Prostate gland (tissue), 2 donors: ENCODE results near the gene UBL4A. TPM values are rescaled to one million over a fixed set of nuclear protein-coding genes. Genes with fewer than 3 reads are reported as not detected.

Source experiments
- DNase-seq: peaks from one replicate; pipeline ENCODE4 v3.0.0-alpha.2; 2019; ENCODE audit warnings: low spot score
- H3K27ac ChIP-seq, 2 donors: fragments of 200-600 bp; sonication (generic); 2 replicates each; pipeline ENCODE4 v1.5.1; 2017 to 2019
- H3K27me3 ChIP-seq: fragments of 200-600 bp; sonication (generic); replicated peaks from 2 replicates; pipeline ENCODE4 v1.5.1; 2019; ENCODE audit not compliant: insufficient read depth
- H3K36me3 ChIP-seq, 2 donors: fragments of 200-600 bp; sonication (generic); 1 replicate in 1 of 2; 2 replicates in 1 of 2; pipeline versions ENCODE4 v1.5.1 to v1.8.1; 2017 to 2019
- H3K4me1 ChIP-seq: fragments of 200-600 bp; sonication (generic); replicated peaks from 2 replicates; pipeline ENCODE4 v1.5.1; 2019
- H3K4me3 ChIP-seq, 2 donors: fragments of 200-600 bp; sonication (generic); 2 replicates each; pipeline ENCODE4 v1.5.1; 2017 to 2019
- H3K9me3 ChIP-seq: fragments of 200-600 bp; sonication (generic); 2 replicates; pipeline ENCODE4 v1.5.1; 2017
- CTCF ChIP-seq, 4 experiments: fragments of 200-600 bp in 2 of 4; fragments of 450-650 bp in 2 of 4; sonication (generic) in 2 of 4; IDR thresholded peaks; 1 replicate in 3 of 4; 2 replicates in 1 of 4; pipeline ENCODE4 v1.5.1; 2016 to 2019; ENCODE audit warnings: antibody characterized with exemption in 4 of 4, mild to moderate bottlenecking in 2 of 4, moderate library complexity in 2 of 4
- POLR2A ChIP-seq: fragments of 450-650 bp; IDR thresholded peaks from one replicate; pipeline ENCODE4 v1.6.1; 2016; ENCODE audit warnings: antibody characterized with exemption, mild to moderate bottlenecking
- POLR2AphosphoS5 ChIP-seq: sonication (generic); formaldehyde crosslinking; IDR thresholded peaks from one replicate; pipeline ENCODE4 v1.6.1; 2017; ENCODE audit warnings: antibody characterized with exemption
- WGBS: methylation state at CpG from one replicate; pipeline ENCODE4 v1.1.5; 2018; 5-methylcytosine and 5-hydroxymethylcytosine counted together
- intact Hi-C: fragments of 100-400 bp; cut with DNase I; formaldehyde crosslinking; loops from one replicate; pipeline ENCODE4 v1.14.2; 2022
- total RNA-seq, 2 donors: library from RNA; depleted of rRNA; stranded (reverse); fragments of >200 nt; gene quantifications; one replicate each; pipeline ENCODE4 v1.1.0, GENCODE V29; 2016

The UBL4A gene
- total RNA-seq, 2 donors from 2014 or later, result 31.9 to 53.7 TPM

- TF ChIP-seq CTCF (IDR thresholded peaks at IDR 0.05), result no peak
- no peak for TF ChIP-seq POLR2A
- no peak for TF ChIP-seq POLR2AphosphoS5
- Histone ChIP-seq H3K9me3 (no peaks in the 10 kb centered on the region), H3K36me3 (no peaks in the 10 kb centered on the region), H3K27me3 (no peaks in the 10 kb centered on the region), H3K4me3 (no peak overlapping the region), H3K4me1 (no peaks in the 10 kb centered on the region), H3K27ac (no peak overlapping the region)
- no peak for DNase-seq
- 100% methylated on average over 1 of the region's 14 CpGs for WGBS
- intact Hi-C loops, result no loop called here
Measured at GRCh38 chrX:154465601-154466000, 20.8 kb downstream of the UBL4A start.

- intact Hi-C loops, result no loop called here
- H3K4me3 ChIP-seq, result no peak overlapping the region
- no peak for DNase-seq
Measured at GRCh38 chrX:154464806-154465365, 21.5 kb downstream of the UBL4A start.

GRCh38 chrX:154463611-154464220 lies 22.7 kb downstream of the UBL4A start:
- H3K27me3 ChIP-seq, result no peaks in the 10 kb centered on the region
- whole genome bisulfite sequencing, result 86% methylated on average over 10 of the region's 36 CpGs
- intact Hi-C loops, result no loop called here
- H3K36me3 ChIP-seq, result no peaks in the 10 kb centered on the region
- H3K4me3 ChIP-seq, result no peak overlapping the region
- no peak overlapping the region for H3K27ac ChIP-seq
- peaks cover 3% of the 10 kb centered on the region for H3K4me1 ChIP-seq
- no peak for DNase-seq
- H3K9me3 ChIP-seq, result no peaks in the 10 kb centered on the region
- TF ChIP-seq POLR2AphosphoS5 (no peak), CTCF (IDR thresholded peaks at IDR 0.05) (no peak), POLR2A (no peak)

More at GRCh38 chrX:154464806-154465365, 21.5 kb downstream of the UBL4A start:
- WGBS, result 95% methylated on average over 9 of the region's 28 CpGs
- no peaks in the 10 kb centered on the region for H3K4me1 ChIP-seq
- H3K27me3 ChIP-seq, result no peaks in the 10 kb centered on the region
- no peak overlapping the region for H3K27ac ChIP-seq
- no peaks in the 10 kb centered on the region for H3K36me3 ChIP-seq
- TF ChIP-seq POLR2AphosphoS5, result no peak
- no peak for TF ChIP-seq POLR2A
- TF ChIP-seq CTCF (IDR thresholded peaks at IDR 0.05), result no peak
- no peaks in the 10 kb centered on the region for H3K9me3 ChIP-seq

GRCh38 chrX:154462396-154462795 lies 24.0 kb downstream of the UBL4A start:
- H3K4me3 ChIP-seq, result no peak overlapping the region
- H3K4me1 ChIP-seq, result peaks cover 3% of the 10 kb centered on the region
- TF ChIP-seq CTCF (IDR thresholded peaks at IDR 0.05) (no peak), POLR2AphosphoS5 (no peak)
- no peak overlapping the region for H3K27ac ChIP-seq
- H3K9me3 ChIP-seq, result no peaks in the 10 kb centered on the region
- no peaks in the 10 kb centered on the region for H3K27me3 ChIP-seq
- H3K36me3 ChIP-seq, result no peaks in the 10 kb centered on the region
- no peak for DNase-seq
- 54% methylated on average over 2 of the region's 8 CpGs for WGBS
- intact Hi-C loops, result no loop called here

- Histone ChIP-seq H3K4me1 (peaks cover 3% of the 10 kb centered on the region), H3K27ac (no peak overlapping the region), H3K4me3 (no peak overlapping the region), H3K36me3 (no peaks in the 10 kb centered on the region), H3K9me3 (no peaks in the 10 kb centered on the region), H3K27me3 (no peaks in the 10 kb centered on the region)
- 70% methylated on average over 4 of the region's 26 CpGs for WGBS
- TF ChIP-seq POLR2A, result no peak
- peak in 2 of 4 experiments; percentile 17 to 28 for TF ChIP-seq CTCF (IDR thresholded peaks at IDR 0.05)
- no peak for DNase-seq
- intact Hi-C loops, result no loop called here
Measured at GRCh38 chrX:154460326-154460725, 26.1 kb downstream of the UBL4A start.
